HEK293T (cell line): Measurements from ENCODE around the gene TUBA4A.

Source experiments
- ELF4 ChIP-seq: fragments of 450-650 bp; IDR thresholded peaks from 2 replicates; pipeline ENCODE4 v1.6.1; 2017; ENCODE audit warnings: antibody characterized with exemption
- FOXA1 ChIP-seq: fragments of 450-650 bp; IDR thresholded peaks from 2 replicates; pipeline ENCODE4 v1.6.1; 2016; ENCODE audit warnings: mild to moderate bottlenecking
- HDGF ChIP-seq: fragments of 450-650 bp; IDR thresholded peaks from 2 replicates; pipeline ENCODE4 v1.6.1; 2017; ENCODE audit warnings: antibody characterized with exemption, borderline replicate concordance
- LEF1 ChIP-seq: fragments of 450-650 bp; IDR thresholded peaks from 2 replicates; pipeline ENCODE4 v1.6.1; 2017; ENCODE audit warnings: mild to moderate bottlenecking, borderline replicate concordance
- PKNOX1 ChIP-seq: fragments of 450-650 bp; IDR thresholded peaks from 2 replicates; pipeline ENCODE4 v1.6.1; 2016
- SP1 ChIP-seq: fragments of 450-650 bp; IDR thresholded peaks from 2 replicates; pipeline ENCODE4 v1.6.1; 2017
- SUZ12 ChIP-seq: fragments of 450-650 bp; IDR thresholded peaks from 2 replicates; pipeline ENCODE4 v1.6.1; 2016; ENCODE audit warnings: mild to moderate bottlenecking

- TF ChIP-seq HDGF (no peak), SUZ12 (no peak), ELF4 (no peak), FOXA1 (no peak), PKNOX1 (no peak), SP1 (no peak), LEF1 (no peak)
Measured at GRCh38 chr2:219252570-219252899, 1.2 kb downstream of the TUBA4A start.
